ENCODE data around the gene CAPN12.

The CAPN12 gene

GRCh38 chr19:38737281-38737865 is 6.9 kb downstream of the CAPN12 start:
- DNase-seq: no peak

GRCh38 chr19:38736413-38737280 is 7.6 kb downstream of the CAPN12 start:
- DNase-seq: peak; percentile 86

GRCh38 chr19:38736036-38736412 is 8.2 kb downstream of the CAPN12 start:
- DNase-seq: peak; percentile 48

GRCh38 chr19:38735257-38735686 is 9.0 kb downstream of the CAPN12 start:
- peak; percentile 60 for DNase-seq

GRCh38 chr19:38734426-38735256 is 9.6 kb downstream of the CAPN12 start:
- DNase-seq: peak; percentile 56

- DNase-seq: no peak
Measured at GRCh38 chr19:38734176-38734425, 10.2 kb downstream of the CAPN12 start.

GRCh38 chr19:38733493-38734175 is 10.6 kb downstream of the CAPN12 start:
- DNase-seq: no peak

GRCh38 chr19:38733241-38733492 is 11.1 kb downstream of the CAPN12 start:
- no peak for DNase-seq

- no peak for DNase-seq
Measured at GRCh38 chr19:38731654-38732301, 12.5 kb downstream of the CAPN12 start.

- DNase-seq: no peak
Measured at GRCh38 chr19:38730731-38731589, 13.3 kb downstream of the CAPN12 start.

GRCh38 chr19:38730470-38730730 is 13.9 kb downstream of the CAPN12 start:
- DNase-seq: no peak

GRCh38 chr19:38729653-38730469 is 14.4 kb downstream of the CAPN12 start:
- peak; percentile 86 for DNase-seq

GRCh38 chr19:38728752-38729541 is 15.3 kb downstream of the CAPN12 start:
- no peak for DNase-seq

- DNase-seq: no peak
Measured at GRCh38 chr19:38727868-38728660, 16.2 kb downstream of the CAPN12 start.

GRCh38 chr19:38727306-38727867 is 16.9 kb downstream of the CAPN12 start:
- no peak for DNase-seq

GRCh38 chr19:38726761-38727301 is 17.4 kb downstream of the CAPN12 start:
- no peak for DNase-seq

- no peak for DNase-seq
Measured at GRCh38 chr19:38726284-38726673, 18.0 kb downstream of the CAPN12 start.

GRCh38 chr19:38725469-38726283 is 18.6 kb downstream of the CAPN12 start:
- DNase-seq: no peak
